HG02938 (cell line): ENCODE data around the gene THBS4.

Source experiments
- ATAC-seq: cut with Tn5 transposase; IDR thresholded peaks from one replicate; pipeline ENCODE4 v1.9.1; 2021; ENCODE audit warnings: mild to moderate bottlenecking, moderate library complexity; ENCODE audit not compliant: unreplicated experiment

Gene THBS4

DNA sequence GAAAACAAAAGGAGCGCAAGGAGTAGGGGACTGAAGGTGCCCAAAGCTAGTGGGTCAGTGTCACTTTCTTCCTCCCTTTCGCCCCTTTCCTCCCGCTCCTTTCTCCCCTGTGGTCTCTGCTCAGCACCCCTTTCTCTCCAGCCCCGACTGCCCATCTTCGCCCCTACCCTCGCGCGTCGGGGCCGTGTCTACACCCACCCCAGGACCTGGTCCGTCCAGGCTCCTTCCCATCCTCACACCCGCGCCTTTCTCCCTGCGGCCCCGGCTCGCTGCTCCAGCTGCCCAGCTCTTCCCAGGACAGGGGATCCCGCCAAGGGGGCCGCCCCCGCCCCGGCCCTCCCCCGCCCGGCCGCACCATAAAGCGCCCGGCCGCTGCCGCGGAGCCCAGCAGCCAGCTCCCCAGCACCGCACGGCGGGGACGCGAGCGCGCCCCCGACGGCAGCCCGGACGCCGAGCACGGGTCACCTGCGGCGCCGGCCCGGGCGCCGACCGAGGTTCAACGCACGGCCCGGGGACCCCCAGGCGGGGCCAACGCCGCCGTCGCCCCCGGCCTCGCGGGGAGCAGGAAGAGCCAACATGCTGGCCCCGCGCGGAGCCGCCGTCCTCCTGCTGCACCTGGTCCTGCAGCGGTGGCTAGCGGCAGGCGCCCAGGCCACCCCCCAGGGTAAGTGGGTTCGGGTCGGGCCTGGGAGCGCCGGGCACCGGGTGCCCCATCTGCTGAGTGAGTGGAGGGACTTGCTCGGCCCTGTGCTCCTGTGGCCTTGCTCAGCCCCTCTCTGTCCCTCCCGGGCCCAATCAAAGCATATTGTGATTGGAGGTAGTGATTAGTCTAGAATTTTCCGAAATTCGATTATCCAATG is at the start of gene THBS4:
THBS4 (plus strand) TSS at position 387 of the 860 bp plus-strand sequence; CDS start at position 577, 190 bp downstream.
- ATAC-seq, result no peak

DNA sequence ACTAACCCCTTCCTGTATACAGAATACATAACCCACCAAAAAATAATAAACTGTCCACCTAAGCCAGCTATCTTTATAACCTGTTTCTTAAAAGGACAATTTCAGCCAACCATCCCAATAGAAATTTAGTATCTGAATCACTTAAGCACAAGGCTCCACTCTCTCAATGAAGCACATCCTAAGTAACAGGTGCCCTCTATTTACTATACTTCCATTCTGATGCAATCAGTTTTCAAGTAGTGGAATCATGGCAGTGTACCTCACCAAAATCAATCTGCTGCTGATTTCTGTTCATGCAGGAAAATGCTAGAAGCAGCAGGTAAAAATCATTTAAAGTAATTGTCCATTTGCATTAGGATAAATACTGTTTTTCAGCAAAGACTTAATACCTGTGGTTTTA is 48.9 kb upstream of the THBS4 start:
- no peak for ATAC-seq

- peak; percentile 74 for ATAC-seq
Observed at GRCh38 chr5:79990205-79990597, 44.9 kb upstream of the THBS4 start.

DNA sequence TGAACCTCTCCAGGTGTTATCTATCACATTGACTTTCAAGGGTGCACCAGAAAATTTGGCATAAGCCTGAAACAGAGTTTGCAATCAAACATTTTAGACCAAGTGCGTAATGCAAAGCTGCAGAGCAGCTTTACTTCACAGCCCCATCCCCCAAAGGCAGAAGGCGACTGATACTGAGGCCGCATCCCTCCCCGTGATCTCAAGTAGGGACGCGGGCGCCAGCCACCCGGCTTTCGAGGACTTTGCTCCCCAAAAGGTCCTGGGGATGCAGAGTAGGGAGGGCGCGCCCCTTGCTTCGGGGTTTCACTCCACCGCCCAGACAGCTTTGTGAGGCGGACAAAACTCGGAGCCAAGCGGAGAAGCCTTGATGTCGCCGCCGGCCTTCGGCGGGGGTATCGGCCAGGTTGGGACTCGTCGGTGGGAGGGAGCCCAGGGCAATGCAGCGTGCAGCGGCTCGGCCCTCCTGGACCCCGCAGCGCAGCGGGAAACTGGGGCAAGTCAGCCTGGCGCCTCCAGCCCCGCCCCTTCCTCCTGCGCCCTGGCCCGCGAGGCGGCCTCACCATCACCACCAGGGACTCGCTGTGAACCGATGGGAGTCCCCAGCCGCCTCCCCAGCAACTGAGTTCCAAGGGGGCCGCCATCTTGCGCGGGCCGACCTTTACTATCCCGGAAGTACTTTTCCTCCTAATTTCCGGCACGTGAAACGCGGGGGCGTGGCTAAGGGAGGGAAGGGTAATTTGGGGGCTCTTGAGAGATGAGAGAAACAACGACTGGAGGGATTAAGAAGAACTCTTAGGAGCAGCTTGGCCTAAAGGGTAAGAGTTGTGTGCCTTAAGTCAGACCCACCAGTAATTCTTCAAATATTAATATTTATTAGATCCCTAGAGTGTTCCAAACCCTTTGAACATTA is 44.3 kb upstream of the THBS4 start, which contains the start of gene MTX3:
MTX3 (minus strand) TSS at position 665 of the 910 bp plus-strand sequence; CDS start at position 641, 24 bp downstream.
- ATAC-seq, result peak; percentile 78

- ATAC-seq, result no peak
Observed at GRCh38 chr5:79992891-79993657, 42.1 kb upstream of the THBS4 start.

DNA sequence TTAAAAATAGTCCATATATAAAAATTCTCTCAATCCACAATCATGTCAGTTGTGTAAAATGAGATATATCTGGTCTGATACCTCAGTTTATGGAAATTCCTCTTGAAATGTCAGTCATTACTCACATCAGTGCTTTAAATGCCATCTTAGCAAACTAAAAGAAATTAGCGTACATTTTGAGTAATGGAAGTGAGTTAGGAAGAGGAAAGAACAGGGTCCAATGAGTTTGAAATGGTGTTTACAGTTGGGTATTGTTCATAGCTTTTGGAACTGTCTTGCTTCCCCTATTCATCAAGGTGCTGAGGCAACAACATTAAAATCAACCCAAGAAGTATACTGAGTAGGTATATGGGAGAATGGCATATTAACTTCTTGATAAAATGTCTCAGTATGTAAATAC is 35.4 kb upstream of the THBS4 start:
- ATAC-seq, result no peak

DNA sequence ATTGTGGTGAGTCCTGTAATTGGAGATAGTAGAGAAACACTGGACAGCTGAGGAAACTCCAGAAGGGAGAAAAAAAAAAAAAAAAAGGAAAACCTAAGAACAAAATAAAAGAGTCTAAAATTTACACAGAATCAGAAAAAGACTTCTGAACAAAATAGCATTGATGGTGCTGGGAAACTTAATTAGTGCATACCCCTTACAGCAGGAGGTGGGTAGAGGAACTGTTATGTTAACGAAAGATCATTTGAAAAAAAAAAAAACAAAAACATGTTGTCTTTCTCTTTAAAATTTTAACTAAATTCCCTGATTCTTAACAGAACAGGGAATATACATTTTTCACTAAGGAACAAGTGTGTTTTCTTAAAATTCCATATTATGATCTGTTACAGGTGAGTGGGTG is 32.5 kb upstream of the THBS4 start:
- no peak for ATAC-seq

GRCh38 chr5:80008995-80009765 is 26.0 kb upstream of the THBS4 start:
- no peak for ATAC-seq

DNA sequence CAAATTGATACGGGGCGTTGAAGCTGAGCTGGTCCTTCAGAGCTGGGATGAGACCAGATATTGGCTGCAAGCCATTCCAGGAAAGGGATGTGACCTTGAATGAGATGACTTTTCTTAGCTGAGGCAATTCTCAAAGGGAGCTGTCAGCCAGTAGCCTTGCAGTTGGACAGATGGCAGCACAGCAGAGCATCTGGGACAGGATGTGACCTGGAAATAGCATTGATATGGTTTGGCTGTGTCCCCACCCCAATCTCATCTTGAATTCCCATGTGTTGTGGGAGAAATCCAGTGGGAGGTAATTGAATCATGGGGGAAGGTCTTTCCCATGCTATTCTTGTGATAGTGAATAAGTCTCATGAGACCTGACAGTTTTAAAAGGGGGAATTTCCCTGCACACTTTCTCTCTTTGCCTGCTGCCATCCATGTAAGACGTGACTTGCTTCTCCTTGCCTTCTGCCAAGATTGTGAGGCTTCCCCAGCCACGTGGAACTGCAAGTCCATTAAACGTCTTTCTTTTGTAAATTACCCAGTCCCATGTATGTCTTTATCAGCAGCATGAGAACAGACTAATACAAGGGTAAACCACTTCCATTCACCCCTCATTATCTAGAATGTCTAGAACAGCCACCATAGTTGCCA is 24.3 kb upstream of the THBS4 start:
- no peak for ATAC-seq

DNA sequence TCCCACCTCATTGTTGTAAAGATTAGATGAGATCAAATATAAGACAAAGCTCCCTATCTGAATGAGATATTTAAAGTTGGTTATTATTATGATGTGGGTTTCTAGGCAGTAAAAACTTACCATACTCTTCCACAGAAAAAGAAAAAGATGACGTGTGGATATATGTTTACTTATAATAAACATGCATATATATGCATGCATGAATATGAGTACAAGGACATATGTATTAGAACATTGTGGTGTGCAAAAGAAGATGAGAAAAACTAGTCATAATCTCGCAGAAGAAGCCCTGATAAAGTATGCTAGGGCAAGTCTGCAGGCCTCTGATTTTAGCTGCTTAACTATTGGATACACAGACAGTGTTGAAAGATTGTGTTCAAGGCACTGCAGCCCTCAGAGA is 10.1 kb upstream of the THBS4 start:
- no peak for ATAC-seq

DNA sequence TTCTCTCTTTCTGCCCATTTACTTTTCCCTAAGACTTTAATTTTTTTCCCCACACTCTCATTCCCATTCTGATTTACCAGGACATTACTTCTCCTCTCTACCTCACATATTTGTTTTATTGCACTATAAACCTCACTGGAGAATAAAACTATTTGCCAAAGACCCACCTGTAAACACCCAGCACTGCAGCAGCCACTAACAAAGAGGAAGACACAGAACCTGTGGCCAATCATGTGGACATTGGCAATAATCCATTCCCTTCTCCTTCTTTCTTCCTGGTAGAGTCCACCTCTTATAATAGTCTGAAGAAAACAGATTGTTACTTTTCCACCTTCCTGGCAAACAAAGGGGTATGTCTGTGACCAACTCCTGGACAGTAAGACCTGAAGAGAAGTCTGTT is 8.3 kb upstream of the THBS4 start:
- ATAC-seq, result no peak

DNA sequence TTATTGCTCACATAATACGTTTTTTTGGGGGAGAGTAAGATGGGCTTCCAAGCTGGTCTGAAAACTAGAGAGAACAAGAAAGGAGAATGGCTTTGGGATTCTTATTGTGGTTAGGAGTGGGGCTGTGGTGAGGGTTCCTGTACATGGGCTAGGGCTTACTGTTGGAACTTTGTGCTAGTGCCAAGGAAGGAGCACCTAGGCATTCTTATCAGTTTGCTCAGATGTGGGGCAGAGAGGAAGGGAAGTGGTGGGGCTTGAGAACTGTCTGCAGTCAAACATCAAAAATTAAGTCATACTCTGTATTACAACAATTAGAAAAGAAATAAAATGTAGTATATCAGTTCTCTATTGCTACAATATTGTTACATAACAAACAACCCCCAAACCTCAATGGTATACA is 4.0 kb upstream of the THBS4 start:
- ATAC-seq, result no peak

- ATAC-seq, result no peak
Observed at GRCh38 chr5:80033513-80033912, 1.6 kb upstream of the THBS4 start.

GRCh38 chr5:80034559-80034958 is 589 bp upstream of the THBS4 start:
- no peak for ATAC-seq

- no peak for ATAC-seq
Observed at GRCh38 chr5:80035839-80036238, 691 bp downstream of the THBS4 start.

- no peak for ATAC-seq
Observed at GRCh38 chr5:80036615-80037014, 1.5 kb downstream of the THBS4 start.

DNA sequence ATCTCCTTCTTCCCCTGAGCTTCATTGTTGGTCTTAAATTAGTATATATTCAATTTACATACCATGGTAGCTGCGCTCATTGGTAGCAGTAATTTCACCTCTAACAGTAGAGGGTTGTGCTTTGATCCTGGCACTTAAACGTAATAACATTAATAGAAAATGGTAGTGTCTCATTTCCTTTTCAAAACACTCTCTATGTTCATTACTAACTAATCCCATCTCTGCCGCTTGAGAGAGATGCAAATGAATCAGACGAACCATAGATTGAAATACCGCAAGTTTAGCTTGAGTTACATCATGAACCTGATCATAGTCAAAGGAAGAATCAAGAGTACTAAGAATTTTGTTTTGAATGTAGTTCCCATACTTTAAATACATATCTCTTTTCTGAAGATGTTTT is 2.2 kb downstream of the THBS4 start:
- no peak for ATAC-seq

GRCh38 chr5:80039650-80040049 is 4.5 kb downstream of the THBS4 start:
- ATAC-seq, result no peak

DNA sequence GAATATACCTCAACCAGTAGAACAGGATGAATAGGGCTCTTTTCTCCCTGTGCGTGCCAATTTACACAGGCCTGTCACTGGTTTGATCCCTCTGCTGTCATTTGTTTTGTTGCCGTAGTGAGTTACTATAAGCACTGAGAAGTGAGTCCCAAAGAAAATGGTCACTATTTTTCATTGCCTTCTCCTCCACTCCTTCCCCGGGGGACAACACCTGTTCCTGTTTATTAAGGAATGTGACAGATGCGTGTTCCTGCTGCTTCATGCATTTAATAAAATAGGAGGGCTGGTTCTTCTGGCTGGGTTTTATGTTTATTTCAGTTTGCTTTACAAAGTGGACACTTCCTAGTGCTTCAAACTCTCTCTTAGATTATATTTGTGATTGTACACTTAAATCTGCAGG is 6.4 kb downstream of the THBS4 start:
- ATAC-seq, result no peak

DNA sequence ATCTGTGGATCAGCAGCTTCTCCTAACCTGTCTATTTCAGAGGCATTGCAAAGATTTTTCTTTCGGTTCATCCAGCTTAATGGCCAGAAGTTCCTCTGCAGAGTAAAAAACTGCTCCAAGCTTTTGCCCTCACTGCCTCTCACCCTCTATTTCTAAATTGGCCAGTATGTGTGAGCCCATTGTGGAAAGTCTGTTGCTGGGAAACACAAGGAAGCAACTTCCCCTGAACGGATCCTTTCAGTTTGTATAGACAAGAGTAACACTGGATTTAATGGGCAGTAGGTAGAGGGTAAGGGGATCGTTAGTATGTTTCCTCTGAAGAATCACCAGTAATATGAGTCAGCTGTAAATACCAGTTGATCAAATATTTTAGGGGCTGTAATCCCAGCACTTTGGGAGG is 7.2 kb downstream of the THBS4 start:
- ATAC-seq, result no peak
